ENCODE results near the gene VARS1.

DNA sequence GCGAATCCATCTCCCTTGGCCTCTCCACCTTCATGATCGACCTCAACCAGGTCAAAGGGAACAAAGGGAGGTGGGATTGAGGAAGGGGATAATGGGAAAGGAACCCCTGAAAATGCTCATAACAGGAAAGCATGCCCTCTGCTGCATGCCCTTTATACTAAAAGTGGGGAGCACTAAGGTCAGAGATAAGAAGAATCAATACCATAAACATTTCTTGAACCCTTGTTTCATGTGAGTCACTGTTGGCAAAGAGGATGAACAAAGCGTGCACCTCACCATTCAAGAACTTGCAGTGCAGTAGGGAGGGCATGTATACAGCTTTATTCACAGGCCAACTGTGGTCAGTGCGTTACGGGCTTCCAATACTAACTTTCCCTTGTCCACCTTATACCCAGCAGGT is 34.8 kb downstream of the VARS1 start:
- TF ChIP-seq, protein P1, sequence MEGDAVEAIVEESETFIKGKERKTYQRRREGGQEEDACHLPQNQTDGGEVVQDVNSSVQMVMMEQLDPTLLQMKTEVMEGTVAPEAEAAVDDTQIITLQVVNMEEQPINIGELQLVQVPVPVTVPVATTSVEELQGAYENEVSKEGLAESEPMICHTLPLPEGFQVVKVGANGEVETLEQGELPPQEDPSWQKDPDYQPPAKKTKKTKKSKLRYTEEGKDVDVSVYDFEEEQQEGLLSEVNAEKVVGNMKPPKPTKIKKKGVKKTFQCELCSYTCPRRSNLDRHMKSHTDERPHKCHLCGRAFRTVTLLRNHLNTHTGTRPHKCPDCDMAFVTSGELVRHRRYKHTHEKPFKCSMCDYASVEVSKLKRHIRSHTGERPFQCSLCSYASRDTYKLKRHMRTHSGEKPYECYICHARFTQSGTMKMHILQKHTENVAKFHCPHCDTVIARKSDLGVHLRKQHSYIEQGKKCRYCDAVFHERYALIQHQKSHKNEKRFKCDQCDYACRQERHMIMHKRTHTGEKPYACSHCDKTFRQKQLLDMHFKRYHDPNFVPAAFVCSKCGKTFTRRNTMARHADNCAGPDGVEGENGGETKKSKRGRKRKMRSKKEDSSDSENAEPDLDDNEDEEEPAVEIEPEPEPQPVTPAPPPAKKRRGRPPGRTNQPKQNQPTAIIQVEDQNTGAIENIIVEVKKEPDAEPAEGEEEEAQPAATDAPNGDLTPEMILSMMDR (IDR thresholded peaks at IDR 0.05): no peak
- TF ChIP-seq POLR2A (IDR thresholded peaks at IDR 0.05) (no peak), POLR2AphosphoS5 (IDR thresholded peaks at IDR 0.05) (no peak)
